ENCODE data around the gene DEPP1.

DEPP1 gene

DNA sequence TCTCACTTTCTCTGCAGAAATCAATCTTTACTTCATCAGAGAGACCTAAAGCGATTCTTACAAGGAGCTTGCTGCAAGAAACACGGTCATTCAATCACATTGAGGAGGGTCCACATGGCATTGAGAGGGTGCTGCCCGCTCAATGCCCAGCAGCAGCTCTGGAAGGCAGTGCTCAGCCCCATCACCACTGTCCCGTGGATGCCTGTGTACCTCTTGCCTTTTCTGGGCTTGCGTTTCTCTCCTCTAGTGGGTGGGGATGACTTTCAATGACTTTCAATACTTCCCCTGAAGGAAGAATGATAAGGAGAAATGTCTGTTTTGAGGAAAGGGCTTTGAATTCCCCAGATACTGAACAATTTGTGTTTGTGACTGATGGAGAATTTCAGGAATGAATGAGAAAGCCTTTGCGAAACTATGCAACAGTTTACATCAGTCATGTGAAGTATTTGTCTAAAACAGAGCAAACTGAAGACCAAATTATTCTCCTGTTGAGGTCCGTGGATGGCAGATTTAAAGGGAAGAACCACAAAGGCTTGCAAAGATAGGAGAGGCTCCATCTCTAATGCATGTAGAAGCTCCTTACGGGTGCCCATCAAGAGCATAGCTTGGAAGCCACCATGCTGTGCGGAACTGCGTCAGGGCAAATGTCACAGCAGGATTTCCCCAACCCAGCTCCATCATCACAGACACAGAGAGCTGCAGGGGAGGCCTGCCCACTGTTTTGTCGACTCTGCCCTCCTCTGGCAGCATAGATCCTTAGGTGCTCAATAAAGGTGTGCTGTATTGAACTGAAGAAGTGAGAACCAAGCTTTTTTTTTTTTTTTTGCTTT lies 15.5 kb upstream of the DEPP1 start:
- DNase-seq (ENCODE audit: low spot score), result no peak

DNA sequence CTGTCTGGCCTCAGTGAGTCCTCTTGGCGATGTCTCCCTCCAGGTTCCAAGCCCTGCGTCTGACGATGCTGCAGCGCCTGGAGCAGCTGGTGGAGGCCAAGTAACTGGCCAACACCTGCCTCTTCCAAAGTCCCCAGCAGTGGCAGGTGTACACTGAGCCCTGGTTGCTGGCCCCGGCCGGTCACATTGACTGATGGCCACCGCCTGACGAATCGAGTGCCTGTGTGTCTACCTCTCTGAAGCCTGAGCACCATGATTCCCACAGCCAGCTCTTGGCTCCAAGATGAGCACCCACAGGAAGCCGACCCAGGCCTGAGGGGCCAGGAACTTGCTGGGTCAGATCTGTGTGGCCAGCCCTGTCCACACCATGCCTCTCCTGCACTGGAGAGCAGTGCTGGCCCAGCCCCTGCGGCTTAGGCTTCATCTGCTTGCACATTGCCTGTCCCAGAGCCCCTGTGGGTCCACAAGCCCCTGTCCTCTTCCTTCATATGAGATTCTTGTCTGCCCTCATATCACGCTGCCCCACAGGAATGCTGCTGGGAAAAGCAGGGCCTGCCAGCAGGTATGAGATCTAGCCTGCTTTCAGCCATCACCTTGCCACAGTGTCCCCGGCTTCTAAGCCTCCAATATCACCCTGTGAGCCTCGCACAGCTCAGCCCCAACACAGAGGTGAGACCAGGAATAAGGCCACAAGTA lies 14.8 kb upstream of the DEPP1 start:
- DNase-seq (ENCODE audit: low spot score), result no peak

DNA sequence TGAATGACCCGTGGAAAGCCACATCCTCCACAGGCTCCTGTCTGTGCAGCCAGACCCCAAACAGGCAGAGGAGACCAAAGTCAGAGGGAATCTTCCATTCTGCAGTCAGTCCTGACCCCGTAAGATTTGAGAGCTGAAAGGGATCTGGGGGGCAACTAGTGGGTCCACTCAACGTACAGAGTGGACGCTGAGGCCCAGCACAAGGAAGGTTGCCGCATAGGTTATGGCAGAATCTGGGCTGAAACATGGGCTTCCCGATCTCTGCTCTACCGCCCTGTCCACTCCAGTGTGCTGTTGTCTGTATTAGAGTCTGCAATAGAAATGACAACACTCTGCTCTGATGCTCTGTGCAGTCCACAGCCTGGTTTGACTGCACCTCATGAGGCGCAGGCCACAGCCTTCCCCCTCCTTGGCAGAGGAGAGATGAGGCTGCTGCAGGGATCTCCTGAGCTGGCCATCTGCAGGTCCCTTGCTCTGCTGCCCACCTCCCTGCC lies 14.2 kb upstream of the DEPP1 start:
- no peak for DNase-seq (ENCODE audit: low spot score)

DNA sequence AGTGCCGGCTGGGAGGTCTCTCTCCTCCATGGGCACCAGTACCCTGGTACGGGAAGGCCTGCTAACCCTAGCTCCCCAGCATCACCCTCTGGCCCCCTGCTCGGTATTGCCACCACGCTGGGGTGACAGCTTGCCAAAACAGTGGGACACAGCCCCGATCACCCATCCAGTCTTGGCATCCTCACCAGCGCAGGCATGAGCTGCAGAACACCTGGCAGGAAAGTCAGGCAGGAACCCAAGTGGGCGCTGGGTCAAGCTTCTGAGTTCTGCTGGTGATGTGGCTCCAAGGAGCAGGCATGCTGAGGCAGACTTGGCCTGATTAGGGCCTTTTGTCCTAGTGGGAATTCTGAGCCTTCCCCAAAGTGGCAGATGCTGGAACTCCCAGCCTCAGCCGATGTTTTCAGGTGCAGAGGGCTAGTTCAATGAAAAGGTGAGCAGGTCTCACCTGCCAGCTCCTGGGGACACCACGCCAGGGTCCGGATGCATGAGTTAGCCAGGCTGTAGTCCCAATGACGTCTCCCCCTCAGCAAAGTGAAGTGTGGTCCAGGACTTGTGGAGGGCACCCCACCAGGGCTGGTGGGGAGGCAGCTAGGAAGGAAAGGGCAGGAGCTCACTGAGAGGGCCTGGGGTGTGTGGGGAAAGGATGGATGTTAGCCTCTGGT lies 13.6 kb upstream of the DEPP1 start:
- no peak for DNase-seq (ENCODE audit: low spot score)

DNA sequence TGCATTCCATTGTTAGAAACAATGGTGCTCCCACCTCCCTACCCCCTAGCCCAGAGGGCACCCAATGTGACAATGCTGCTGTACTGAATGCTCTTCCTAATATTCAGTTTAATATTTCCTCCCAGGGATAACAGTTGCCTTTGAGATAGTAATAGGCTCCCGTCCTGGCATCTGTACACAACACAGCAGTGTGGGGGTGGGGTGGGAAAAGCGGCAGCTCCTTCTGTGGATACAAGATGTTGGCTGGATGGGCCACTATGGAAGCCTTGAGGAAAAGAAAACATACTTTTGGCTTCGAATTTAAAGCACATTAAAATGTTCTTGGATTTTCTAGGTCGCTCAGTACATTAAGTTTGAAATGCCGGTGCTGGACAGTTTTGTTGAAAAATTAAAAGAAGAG lies 13.0 kb upstream of the DEPP1 start:
- DNase-seq (ENCODE audit: low spot score), result no peak

DNA sequence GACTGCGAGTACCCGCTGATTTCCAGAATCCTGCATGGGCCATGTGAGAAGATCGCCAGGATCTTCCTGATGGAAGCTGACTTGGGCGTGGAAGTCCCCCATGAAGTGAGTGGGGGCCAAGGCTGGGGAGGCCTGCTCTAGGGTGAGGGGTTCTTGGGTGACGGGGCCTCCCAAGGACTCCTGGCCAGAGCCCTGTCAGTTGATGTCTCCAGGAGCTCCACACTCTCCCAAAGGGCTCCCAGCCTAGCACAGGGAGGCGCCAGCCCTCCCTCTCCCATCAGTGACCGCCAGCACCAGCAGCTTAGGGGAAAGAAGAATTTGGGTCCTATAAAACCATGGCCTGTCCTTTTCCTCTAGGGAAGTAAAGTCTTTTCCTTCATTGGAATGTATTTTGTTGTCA lies 12.4 kb upstream of the DEPP1 start:
- DNase-seq (ENCODE audit: low spot score), result no peak

DNA sequence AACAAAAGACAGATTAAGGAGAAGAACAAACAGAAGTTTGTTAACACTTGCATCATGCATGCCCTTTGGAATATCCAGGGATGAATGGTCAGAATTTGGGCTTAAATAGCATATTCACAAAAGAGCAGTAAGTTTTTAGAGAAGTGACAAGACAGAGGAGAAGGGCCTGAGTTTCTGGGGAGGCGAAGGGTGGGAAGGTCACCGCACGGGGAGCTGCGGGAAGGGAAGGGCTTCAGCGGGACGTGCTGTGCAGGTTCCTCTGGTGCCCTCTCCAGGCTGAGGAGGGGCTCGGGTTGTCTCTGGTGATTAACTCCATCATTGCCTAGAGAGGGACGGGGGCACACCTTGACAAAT lies 11.7 kb upstream of the DEPP1 start:
- DNase-seq (ENCODE audit: low spot score), result peak; percentile 55

DNA sequence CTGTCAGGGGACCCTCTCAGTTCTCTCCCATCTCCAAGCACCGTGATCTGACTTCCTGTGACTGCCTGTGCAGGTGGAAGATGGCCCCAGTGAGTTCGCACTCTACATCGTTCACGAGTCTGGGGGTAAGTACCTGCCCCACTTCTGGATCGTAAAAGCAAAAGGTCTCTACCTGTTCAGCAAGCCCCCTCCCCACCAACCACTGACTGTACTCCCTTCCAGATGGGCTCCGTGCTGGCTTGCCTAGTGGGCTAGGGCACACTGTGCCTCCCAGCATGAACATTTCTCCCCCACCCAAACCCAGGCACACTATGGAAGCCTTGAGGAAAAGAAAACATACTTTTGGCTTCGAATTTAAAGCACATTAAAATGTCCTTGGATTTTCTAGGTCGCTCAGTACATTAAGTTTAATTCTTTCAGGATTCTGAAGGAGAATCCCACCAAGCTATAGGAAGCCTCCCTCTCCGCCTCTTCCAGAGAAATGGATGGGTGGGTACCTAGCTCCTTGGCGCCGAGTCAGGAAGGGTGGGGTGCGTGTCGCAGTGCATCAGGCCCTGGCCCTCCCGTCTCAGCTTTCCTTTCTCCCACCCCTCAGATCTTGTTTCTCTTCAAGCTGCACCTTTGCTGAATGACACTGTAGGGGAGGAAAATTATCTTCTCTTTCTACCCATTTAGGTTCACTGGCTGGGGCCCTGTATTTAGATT lies 11.1 kb upstream of the DEPP1 start:
- DNase-seq (ENCODE audit: low spot score), result no peak

DNA sequence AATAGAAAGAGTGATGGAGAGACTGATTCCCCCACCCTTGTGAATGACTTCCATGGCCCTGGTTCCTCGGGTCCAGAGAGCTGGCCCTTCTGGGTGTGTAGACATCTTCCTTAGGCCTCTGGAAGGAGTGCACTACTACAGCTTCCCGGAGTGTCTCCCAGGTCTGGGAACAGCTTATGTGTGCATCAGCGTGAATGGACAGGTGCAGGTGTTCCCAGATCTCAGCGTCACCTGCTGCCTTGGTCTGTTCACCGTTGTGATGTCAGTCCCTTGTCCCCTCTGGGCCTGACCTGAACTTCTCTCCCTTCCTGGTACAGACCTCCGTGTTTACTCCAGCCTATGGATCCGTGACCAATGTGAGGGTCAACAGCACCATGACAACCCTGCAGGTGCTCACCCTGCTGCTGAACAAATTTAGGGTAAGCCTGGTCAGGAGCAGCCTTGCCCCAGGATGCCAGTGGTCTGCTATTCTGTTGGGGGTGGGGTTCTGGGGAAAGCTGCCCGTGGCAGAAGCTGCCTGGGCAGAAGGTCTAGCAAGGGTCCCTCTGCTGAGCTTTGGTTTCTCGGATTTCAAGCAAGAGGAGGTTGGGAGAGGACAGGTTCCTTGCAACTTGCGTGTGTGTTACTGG lies 10.5 kb upstream of the DEPP1 start:
- no peak for DNase-seq (ENCODE audit: low spot score)

DNA sequence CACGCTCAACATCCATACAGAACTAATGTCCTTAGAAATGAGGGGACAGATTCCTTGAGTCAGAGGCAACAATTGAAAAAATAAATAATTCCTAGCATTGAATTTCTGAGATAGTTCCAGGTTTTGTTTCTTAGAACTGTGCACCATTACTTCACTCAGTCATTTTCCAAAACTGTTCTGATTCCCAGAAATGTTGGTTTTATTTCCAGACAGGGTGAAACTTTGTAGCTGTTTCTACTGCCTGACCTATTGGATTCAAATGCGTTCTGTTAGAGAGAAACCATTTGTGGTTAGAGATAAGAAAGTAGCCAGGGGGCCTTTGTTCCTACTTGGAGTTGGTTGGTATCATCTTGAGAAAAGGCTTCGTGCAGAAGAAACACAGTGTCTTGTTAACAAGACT lies 8.1 kb upstream of the DEPP1 start:
- no peak for DNase-seq (ENCODE audit: low spot score)

DNA sequence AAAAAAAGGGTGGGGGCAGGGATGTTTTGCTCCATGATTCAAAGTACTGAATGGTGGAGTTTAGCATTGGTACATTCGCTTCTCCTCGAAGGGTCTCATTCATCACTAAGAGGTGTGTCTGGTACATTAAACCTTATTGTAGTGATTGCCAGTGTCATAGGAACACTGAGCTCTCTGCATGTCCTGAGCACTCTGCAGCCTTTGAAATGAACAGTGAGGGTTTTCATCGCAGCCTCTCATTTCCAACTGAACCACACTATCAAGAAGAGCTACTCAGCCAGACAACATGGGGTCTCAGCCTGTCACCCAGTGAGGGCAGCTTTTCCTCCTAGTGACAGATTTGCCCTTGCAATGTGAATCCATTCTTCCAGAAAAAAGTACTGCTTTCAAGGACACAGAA lies 7.6 kb upstream of the DEPP1 start:
- DNase-seq (ENCODE audit: low spot score), result no peak

DNA sequence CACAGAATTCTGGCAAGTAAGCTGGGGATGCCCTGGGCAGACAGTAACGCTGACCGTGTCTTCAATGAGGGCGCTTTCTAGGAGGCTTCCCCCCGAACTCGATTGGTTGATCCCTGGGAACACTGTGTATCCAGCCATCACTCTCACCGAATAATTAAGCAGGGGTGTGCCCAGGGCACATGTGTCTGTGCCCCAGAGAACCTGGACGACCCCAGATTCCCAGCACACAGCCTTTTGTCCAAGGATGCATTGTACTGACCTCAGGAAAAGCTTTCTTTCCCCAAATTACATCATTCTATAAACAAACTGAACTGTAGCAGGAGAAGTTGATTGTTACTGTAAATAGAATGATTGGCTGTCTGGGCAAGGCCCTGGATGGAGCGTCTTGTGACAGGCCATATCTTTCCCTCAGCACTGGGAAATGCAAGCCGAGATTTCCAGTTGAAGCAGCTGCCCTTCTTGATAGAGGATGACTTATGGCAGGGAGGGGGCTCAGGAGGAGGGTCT lies 6.6 kb upstream of the DEPP1 start:
- DNase-seq (ENCODE audit: low spot score), result no peak

DNA sequence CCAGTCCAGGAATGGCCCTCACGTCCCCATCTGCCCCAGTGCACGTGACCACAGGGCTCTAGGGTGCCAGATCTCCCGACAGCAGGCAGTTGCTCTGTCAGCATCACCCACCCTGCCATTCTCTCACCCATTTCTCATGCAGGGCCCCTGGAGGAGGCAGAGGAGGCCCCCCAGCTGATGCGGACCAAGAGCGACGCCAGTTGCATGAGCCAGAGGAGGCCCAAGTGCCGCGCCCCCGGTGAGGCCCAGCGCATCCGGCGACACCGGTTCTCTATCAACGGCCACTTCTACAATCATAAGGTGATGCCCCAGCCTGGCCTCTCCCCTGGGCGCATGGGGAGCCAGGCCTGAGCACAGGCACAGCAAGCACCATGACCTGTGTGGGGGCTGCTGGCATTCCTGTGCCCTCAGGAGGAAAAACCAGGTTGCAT lies 6.1 kb upstream of the DEPP1 start:
- no peak for DNase-seq (ENCODE audit: low spot score)

DNA sequence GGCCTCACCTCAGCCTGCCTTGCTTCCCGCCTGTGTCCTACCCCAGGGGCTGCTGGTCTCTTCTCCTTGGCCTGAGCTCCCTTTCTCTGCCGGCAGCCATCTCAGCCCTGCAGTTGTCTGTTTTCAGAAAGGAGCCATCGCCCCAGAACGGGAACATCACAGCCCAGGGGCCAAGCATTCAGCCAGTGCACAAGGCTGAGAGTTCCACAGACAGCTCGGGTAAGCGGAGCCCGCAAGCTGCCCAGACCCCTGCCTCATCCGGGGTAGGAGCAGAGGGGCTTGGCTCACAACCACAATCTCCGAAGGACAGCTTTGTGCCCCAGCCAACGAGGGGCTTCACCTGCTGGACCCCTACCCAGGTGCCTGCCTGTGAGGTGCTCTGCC lies 5.3 kb upstream of the DEPP1 start:
- no peak for DNase-seq (ENCODE audit: low spot score)

DNA sequence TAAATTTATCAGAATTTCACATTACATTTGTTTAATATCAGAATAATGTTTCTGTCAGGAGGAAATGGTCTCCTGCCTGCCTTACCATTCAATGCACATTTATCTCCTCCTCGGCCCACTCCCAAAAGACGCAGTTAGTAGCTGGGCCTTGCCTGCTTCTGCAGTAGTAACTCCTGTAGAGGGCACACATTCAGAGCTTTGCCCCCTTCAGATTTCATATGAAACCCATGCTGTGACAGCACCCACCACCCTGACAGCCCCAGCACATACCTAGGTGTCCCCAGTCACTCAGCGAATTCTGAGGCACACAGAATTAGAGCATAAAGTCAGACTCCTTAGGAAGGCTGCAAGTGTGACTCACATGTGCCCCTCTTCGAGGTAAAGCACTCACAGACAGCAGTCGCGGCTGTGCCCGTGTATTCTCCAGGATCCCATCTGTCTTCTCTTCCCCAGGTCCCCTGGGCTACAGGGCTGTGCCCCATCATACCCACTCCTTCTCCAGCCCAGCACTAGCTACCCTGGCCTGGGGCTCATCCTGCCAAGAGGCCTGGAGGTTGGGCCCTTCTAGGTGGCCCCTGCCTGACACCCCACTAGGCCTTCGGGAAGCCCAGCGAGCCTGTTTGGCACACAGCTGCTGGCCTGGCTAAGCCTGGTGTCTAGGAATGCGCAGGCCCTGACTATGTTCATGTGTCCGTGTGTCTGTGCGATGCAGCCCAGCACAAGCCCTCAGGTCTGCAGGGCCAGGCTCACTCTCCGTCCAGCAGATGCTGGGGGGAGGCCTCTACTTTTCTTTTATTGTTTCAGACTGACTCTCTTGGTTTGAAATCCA lies 4.7 kb upstream of the DEPP1 start:
- DNase-seq (ENCODE audit: low spot score), result no peak

DNA sequence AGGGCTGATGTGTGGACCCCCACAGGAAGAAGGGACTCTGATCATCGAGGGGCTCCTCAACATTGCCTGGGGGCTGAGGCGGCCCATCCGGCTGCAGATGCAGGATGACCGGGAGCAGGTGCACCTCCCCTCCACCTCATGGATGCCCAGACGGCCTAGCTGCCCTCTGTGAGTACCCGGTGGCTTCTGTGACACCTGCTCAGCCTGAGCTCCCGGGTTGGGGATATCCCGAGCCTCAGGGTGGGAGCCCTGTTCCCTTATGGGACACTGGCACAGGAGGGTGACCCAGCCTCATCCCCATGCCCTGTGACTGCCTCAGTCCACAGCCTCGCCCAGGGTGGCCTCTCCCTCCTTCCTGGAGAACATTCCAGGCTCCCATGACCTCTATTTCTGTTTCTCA lies 3.9 kb upstream of the DEPP1 start:
- DNase-seq (ENCODE audit: low spot score), result no peak

DNA sequence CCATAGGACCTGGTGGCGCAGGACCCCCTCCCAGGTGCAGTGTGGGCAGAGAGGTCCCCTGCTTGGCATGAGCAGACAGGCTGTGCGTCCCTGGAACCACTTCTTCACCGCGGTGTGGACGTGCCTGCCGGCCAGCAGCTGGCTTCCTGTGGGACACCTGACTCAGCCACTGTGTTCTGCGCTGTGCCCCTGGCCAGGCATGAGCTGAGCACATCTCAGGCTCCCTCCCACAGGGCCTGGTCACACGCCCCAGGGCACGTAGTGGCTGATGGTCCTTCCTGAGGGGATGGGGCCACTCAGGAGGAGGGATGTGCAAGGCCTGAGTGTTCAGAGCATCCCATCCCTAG lies 3.5 kb upstream of the DEPP1 start:
- DNase-seq (ENCODE audit: low spot score), result no peak

DNA sequence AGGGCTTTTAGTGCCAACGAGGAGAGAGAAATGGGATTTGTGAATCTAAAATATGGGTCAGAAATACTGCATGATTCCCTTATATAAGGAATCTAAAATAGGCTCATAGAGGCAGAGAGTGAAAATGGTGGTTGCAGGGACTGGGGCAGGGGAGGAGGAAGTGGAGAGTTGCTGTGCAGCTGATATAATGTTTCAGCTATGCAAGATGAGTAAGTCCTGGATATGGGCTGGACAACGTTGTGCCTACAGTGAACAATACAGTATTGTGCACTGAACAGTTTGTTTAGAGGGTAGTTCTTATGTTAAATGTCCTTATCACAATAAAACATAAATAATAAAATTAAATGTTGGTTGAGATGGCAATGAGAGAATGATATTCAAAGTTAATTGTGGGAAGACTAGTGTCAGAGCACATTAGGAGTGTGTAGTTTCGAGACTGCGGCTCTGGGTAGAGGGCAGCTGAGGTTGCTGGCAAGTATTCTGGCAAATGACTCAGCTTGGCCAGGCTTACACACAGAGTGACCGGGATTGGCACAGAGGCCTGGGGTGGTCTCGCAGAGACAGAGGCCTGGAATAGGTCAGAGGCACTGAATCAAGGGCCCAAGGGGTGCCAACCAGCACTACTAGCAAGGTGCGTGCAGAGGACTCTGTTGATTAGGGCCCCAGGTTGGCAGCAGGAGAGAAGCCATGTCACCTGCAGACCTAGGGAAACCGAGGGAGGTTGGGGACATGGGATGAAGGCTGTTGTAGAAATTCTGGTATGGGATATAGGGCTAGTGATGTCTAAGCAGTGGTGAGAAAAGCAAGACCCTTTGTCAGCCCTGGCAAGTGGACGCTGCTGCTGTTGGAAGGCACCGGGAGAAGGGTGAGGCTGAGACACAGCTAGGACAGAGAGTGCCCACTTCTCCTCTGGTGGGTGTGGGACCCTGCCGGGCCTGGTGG lies 2.8 kb upstream of the DEPP1 start:
- DNase-seq (ENCODE audit: low spot score), result no peak
